NCI-H146 (cell line): ENCODE results near the gene NUFIP1.
"Not testable (repeated sequence)": the region's sequence is repeated elsewhere in the genome, so short reads cannot be mapped to it uniquely, and the experiment has no call there.

Source experiments
- DNase-seq: peaks from one replicate; lab custom pipeline; 2025; lab: John Stamatoyannopoulos, UW

The NUFIP1 gene

GRCh38 chr13:44969551-44970484 is 19.5 kb downstream of the NUFIP1 start:
- DNase-seq: peak; percentile 41

- no peak for DNase-seq
Measured at GRCh38 chr13:44968434-44968815, 20.8 kb downstream of the NUFIP1 start.

GRCh38 chr13:44967704-44968433 is 21.4 kb downstream of the NUFIP1 start:
- no peak for DNase-seq

GRCh38 chr13:44961997-44962396 is 27.3 kb downstream of the NUFIP1 start:
- DNase-seq: no peak

- DNase-seq: no peak
Measured at GRCh38 chr13:44955406-44955805, 33.9 kb downstream of the NUFIP1 start.

- DNase-seq: no peak
Measured at GRCh38 chr13:44954224-44954623, 35.0 kb downstream of the NUFIP1 start.

GRCh38 chr13:44952671-44953070 is 36.6 kb downstream of the NUFIP1 start:
- no peak for DNase-seq

GRCh38 chr13:44951184-44951583 is 38.1 kb downstream of the NUFIP1 start:
- no peak for DNase-seq

- DNase-seq: not testable (repeated sequence)
Measured at GRCh38 chr13:44943411-44943810, 45.9 kb downstream of the NUFIP1 start.

GRCh38 chr13:44938854-44939253 is 50.4 kb downstream of the NUFIP1 start:
- no peak for DNase-seq

GRCh38 chr13:44936246-44936645 is 53.0 kb downstream of the NUFIP1 start:
- no peak for DNase-seq

GRCh38 chr13:44934724-44935123 is 54.5 kb downstream of the NUFIP1 start:
- DNase-seq: no peak

- DNase-seq: no peak
Measured at GRCh38 chr13:44932850-44933251, 56.4 kb downstream of the NUFIP1 start.

- no peak for DNase-seq
Measured at GRCh38 chr13:44932171-44932849, 57.0 kb downstream of the NUFIP1 start.

GRCh38 chr13:44930963-44931623 is 58.2 kb downstream of the NUFIP1 start:
- peak; percentile 76 for DNase-seq

- DNase-seq: no peak
Measured at GRCh38 chr13:44930280-44930679, 59.0 kb downstream of the NUFIP1 start.

GRCh38 chr13:44929692-44930091 is 59.6 kb downstream of the NUFIP1 start:
- DNase-seq: no peak

GRCh38 chr13:44927968-44928367 is 61.3 kb downstream of the NUFIP1 start:
- DNase-seq: no peak

GRCh38 chr13:44921931-44922758 is 67.1 kb downstream of the NUFIP1 start:
- peak; percentile 30 for DNase-seq

- no peak for DNase-seq
Measured at GRCh38 chr13:44921246-44921877, 67.9 kb downstream of the NUFIP1 start.

GRCh38 chr13:44920013-44920412 is 69.3 kb downstream of the NUFIP1 start:
- DNase-seq: no peak
